Measurements from ENCODE around the gene GORASP2.
A peak's percentile ranks its signal among the peaks of the same experiment; 100 is the strongest.

Gene GORASP2

GRCh38 chr2:170929686-170930050 is 615 bp downstream of the GORASP2 start:
- peak overlapping the region; percentile 83 for H3K4me3 ChIP-seq (ENCODE audit: low read depth, low read length)
- DNase-seq (ENCODE audit: low read depth): peak; percentile 70
- TF ChIP-seq CTCF (IDR thresholded peaks at IDR 0.05; ENCODE audit: insufficient read depth, low read depth, low read length, missing control alignments): no peak

GRCh38 chr2:170930131-170930990 is 1.3 kb downstream of the GORASP2 start:
- peak; percentile 88 for DNase-seq (ENCODE audit: low read depth)
- peak overlapping the region; percentile 83 for H3K4me3 ChIP-seq (ENCODE audit: low read depth, low read length)
- no peak for TF ChIP-seq CTCF (IDR thresholded peaks at IDR 0.05; ENCODE audit: insufficient read depth, low read depth, low read length, missing control alignments)

GRCh38 chr2:170930991-170931266 is 1.9 kb downstream of the GORASP2 start:
- DNase-seq (ENCODE audit: low read depth): no peak
- TF ChIP-seq CTCF (IDR thresholded peaks at IDR 0.05; ENCODE audit: insufficient read depth, low read depth, low read length, missing control alignments): no peak
- H3K4me3 ChIP-seq (ENCODE audit: low read depth, low read length): peak overlapping the region; percentile 83

GRCh38 chr2:170932166-170932565 is 3.1 kb downstream of the GORASP2 start:
- H3K4me3 ChIP-seq (ENCODE audit: low read depth, low read length): no peak overlapping the region
- no peak for TF ChIP-seq CTCF (IDR thresholded peaks at IDR 0.05; ENCODE audit: insufficient read depth, low read depth, low read length, missing control alignments)
- DNase-seq (ENCODE audit: low read depth): no peak

GRCh38 chr2:170932948-170933347 is 3.9 kb downstream of the GORASP2 start:
- no peak overlapping the region for H3K4me3 ChIP-seq (ENCODE audit: low read depth, low read length)
- TF ChIP-seq CTCF (IDR thresholded peaks at IDR 0.05; ENCODE audit: insufficient read depth, low read depth, low read length, missing control alignments): no peak
- no peak for DNase-seq (ENCODE audit: low read depth)

- DNase-seq (ENCODE audit: low read depth): no peak
- no peak for TF ChIP-seq CTCF (IDR thresholded peaks at IDR 0.05; ENCODE audit: insufficient read depth, low read depth, low read length, missing control alignments)
- no peak overlapping the region for H3K4me3 ChIP-seq (ENCODE audit: low read depth, low read length)
These were observed 8.8 kb downstream of the GORASP2 start for GRCh38 chr2:170937709-170938379.

Measured in GM12865 (cell line).